Uterus (tissue), 2 donors: ENCODE results near the gene SHROOM3.

Source experiments
- POLR2A ChIP-seq, 2 donors: fragments of 450-650 bp; IDR thresholded peaks; one replicate each; pipeline ENCODE4 v1.6.1; 2016; ENCODE audit warnings: antibody characterized with exemption in 2 of 2, mild to moderate bottlenecking in 1 of 2, moderate library complexity in 1 of 2
- TF ChIP-seq, protein P1 (sequence below), 4 experiments: fragments of 200-600 bp in 2 of 4; fragments of 450-650 bp in 2 of 4; sonication (generic) in 2 of 4; IDR thresholded peaks; one replicate each; pipeline ENCODE4 v1.5.1; 2016 to 2019; ENCODE audit warnings: antibody characterized with exemption in 4 of 4, mild to moderate bottlenecking in 2 of 4, moderate library complexity in 1 of 4

DNA sequence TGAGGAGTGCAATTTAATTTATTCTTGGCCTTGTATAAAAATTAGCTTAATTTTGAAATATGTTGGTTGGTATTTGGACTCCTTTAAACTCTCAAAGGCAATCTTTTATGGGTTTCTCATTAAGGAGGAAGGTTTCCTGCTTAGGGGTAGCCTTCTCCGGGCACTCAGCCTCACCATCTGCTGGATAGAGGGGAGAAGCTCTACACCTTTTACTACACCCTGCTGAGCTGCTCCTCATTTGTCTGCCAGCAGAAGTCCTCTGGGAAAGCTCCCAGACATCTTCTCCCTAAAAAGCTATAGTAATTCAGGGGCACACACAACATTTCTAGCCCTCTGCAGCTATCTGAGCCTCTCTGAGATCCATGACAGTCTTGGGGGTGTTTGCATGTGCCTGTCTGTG, 283.8 kb downstream of the SHROOM3 start:
- TF ChIP-seq, protein P1, sequence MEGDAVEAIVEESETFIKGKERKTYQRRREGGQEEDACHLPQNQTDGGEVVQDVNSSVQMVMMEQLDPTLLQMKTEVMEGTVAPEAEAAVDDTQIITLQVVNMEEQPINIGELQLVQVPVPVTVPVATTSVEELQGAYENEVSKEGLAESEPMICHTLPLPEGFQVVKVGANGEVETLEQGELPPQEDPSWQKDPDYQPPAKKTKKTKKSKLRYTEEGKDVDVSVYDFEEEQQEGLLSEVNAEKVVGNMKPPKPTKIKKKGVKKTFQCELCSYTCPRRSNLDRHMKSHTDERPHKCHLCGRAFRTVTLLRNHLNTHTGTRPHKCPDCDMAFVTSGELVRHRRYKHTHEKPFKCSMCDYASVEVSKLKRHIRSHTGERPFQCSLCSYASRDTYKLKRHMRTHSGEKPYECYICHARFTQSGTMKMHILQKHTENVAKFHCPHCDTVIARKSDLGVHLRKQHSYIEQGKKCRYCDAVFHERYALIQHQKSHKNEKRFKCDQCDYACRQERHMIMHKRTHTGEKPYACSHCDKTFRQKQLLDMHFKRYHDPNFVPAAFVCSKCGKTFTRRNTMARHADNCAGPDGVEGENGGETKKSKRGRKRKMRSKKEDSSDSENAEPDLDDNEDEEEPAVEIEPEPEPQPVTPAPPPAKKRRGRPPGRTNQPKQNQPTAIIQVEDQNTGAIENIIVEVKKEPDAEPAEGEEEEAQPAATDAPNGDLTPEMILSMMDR (IDR thresholded peaks at IDR 0.05), result no peak
- no peak for TF ChIP-seq POLR2A (IDR thresholded peaks at IDR 0.05)
